ENCODE measurements around the gene FGD4. TPM values are rescaled to one million over a fixed set of nuclear protein-coding genes. Genes with fewer than 3 reads are reported as not detected.
A peak's percentile ranks its signal among the peaks of the same experiment; 100 is the strongest.
"Not testable (repeated sequence)": the region's sequence is repeated elsewhere in the genome, so short reads cannot be mapped to it uniquely, and the experiment has no call there.

Gene FGD4
- total RNA-seq, 1 donor from 2014 or later, result 17.3 TPM

GRCh38 chr12:32507096-32507941 lies 108.0 kb downstream of the FGD4 start:
- ATAC-seq (ENCODE audit: poor library complexity); intact Hi-C loops (cut with DNase I); DNase-seq: not testable (repeated sequence)

- intact Hi-C loops (cut with DNase I), result no loop called here
- DNase-seq, result no peak
- no peak for ATAC-seq (ENCODE audit: poor library complexity)
Measured at GRCh38 chr12:32507942-32508320, 108.6 kb downstream of the FGD4 start.

- DNase-seq (no peak), ATAC-seq (ENCODE audit: poor library complexity) (no peak)
- intact Hi-C loops (cut with DNase I), result no loop called here
Measured at GRCh38 chr12:32508626-32509025, 109.3 kb downstream of the FGD4 start.

GRCh38 chr12:32509328-32510091 lies 110.2 kb downstream of the FGD4 start:
- intact Hi-C loops (cut with DNase I), result no loop called here
- no peak for DNase-seq
- ATAC-seq (ENCODE audit: poor library complexity), result no peak

- DNase-seq; intact Hi-C loops (cut with DNase I); ATAC-seq (ENCODE audit: poor library complexity): not testable (repeated sequence)
Measured at GRCh38 chr12:32511976-32512375, 112.6 kb downstream of the FGD4 start.

- intact Hi-C loops (cut with DNase I), result no loop called here
- DNase-seq, result no peak
- peak; percentile 21 for ATAC-seq (ENCODE audit: poor library complexity)
Measured at GRCh38 chr12:32512379-32512778, 113.0 kb downstream of the FGD4 start.

- intact Hi-C loops (cut with DNase I), result no loop called here
- ATAC-seq (ENCODE audit: poor library complexity) (no peak), DNase-seq (no peak)
Measured at GRCh38 chr12:32512910-32513309, 113.6 kb downstream of the FGD4 start.

GRCh38 chr12:32515137-32515873 lies 115.9 kb downstream of the FGD4 start:
- ATAC-seq (ENCODE audit: poor library complexity) (no peak), DNase-seq (no peak)
- intact Hi-C loops (cut with DNase I), result no loop called here

- no peak for DNase-seq
- intact Hi-C loops (cut with DNase I), result no loop called here
- ATAC-seq (ENCODE audit: poor library complexity), result no peak
Measured at GRCh38 chr12:32516230-32516629, 116.9 kb downstream of the FGD4 start.

- DNase-seq (no peak), ATAC-seq (ENCODE audit: poor library complexity) (no peak)
- intact Hi-C loops (cut with DNase I), result no loop called here
Measured at GRCh38 chr12:32517966-32518365, 118.6 kb downstream of the FGD4 start.

GRCh38 chr12:32519047-32519446 lies 119.7 kb downstream of the FGD4 start:
- ATAC-seq (ENCODE audit: poor library complexity) (no peak), DNase-seq (no peak)
- intact Hi-C loops (cut with DNase I), result no loop called here

- no peak for DNase-seq
- peak; percentile 68 for ATAC-seq (ENCODE audit: poor library complexity)
- intact Hi-C loops (cut with DNase I), result no loop called here
Measured at GRCh38 chr12:32522331-32523221, 123.2 kb downstream of the FGD4 start.

GRCh38 chr12:32525802-32526201 lies 126.4 kb downstream of the FGD4 start:
- intact Hi-C loops (cut with DNase I); DNase-seq; ATAC-seq (ENCODE audit: poor library complexity): not testable (repeated sequence)

GRCh38 chr12:32526343-32526742 lies 127.0 kb downstream of the FGD4 start:
- ATAC-seq (ENCODE audit: poor library complexity); DNase-seq; intact Hi-C loops (cut with DNase I): not testable (repeated sequence)

- no peak for ATAC-seq (ENCODE audit: poor library complexity)
- intact Hi-C loops (cut with DNase I), result no loop called here
- DNase-seq, result no peak
Measured at GRCh38 chr12:32532422-32532821, 133.1 kb downstream of the FGD4 start.

- intact Hi-C loops (cut with DNase I), result no loop called here
- DNase-seq, result no peak
- ATAC-seq (ENCODE audit: poor library complexity), result no peak
Measured at GRCh38 chr12:32532951-32533350, 133.6 kb downstream of the FGD4 start.

- intact Hi-C loops (cut with DNase I); ATAC-seq (ENCODE audit: poor library complexity); DNase-seq: not testable (repeated sequence)
Measured at GRCh38 chr12:32533506-32533905, 134.1 kb downstream of the FGD4 start.

GRCh38 chr12:32533971-32534590 lies 134.7 kb downstream of the FGD4 start:
- DNase-seq (no peak), ATAC-seq (ENCODE audit: poor library complexity) (peak; percentile 89)
- intact Hi-C loops (cut with DNase I), result no loop called here
